Fibroblast of peridontal ligament (primary cell): ENCODE measurements around the gene PAK3.

Experiments used
- DNase-seq: peaks from one replicate; pipeline ENCODE4 v3.0.0-alpha.2; 2010; ENCODE audit errors: extremely low read depth

The PAK3 gene

GRCh38 chrX:111260451-111260850 lies 164.5 kb downstream of the PAK3 start:
- no peak for DNase-seq

- DNase-seq: no peak
These were observed 166.1 kb downstream of the PAK3 start for GRCh38 chrX:111262086-111262485.

GRCh38 chrX:111264385-111264784 lies 168.4 kb downstream of the PAK3 start:
- DNase-seq: no peak

GRCh38 chrX:111265486-111265885 lies 169.5 kb downstream of the PAK3 start:
- no peak for DNase-seq

- DNase-seq: no peak
These were observed 172.5 kb downstream of the PAK3 start for GRCh38 chrX:111268506-111268905.

GRCh38 chrX:111270339-111270738 lies 174.3 kb downstream of the PAK3 start, which contains the start of gene CAPN6:
Gene CAPN6 (minus strand): TSS chrX:111270483. CDS start chrX:111263936, 6,547 bp downstream.
- DNase-seq: no peak
